Gastrocnemius medialis (tissue), 4 donors: ENCODE results near the gene AK1.

ENCODE experiments used
- POLR2A ChIP-seq, 2 donors: fragments of 450-650 bp; IDR thresholded peaks; one replicate each; pipeline ENCODE4 v1.6.1; 2017; ENCODE audit warnings: antibody characterized with exemption in 2 of 2, mild to moderate bottlenecking in 2 of 2, moderate library complexity in 2 of 2
- TF ChIP-seq, protein P1 (sequence below), 5 experiments: fragments of 450-650 bp in 3 of 5; fragments of 200-600 bp in 2 of 5; sonication (generic) in 2 of 5; IDR thresholded peaks in 4 of 5; conservative IDR thresholded peaks in 1 of 5; 1 replicate in 4 of 5; 2 replicates in 1 of 5; pipeline ENCODE4 v1.5.1; 2016 to 2019; ENCODE audit warnings: antibody characterized with exemption in 5 of 5, mild to moderate bottlenecking in 3 of 5, moderate library complexity in 3 of 5

DNA sequence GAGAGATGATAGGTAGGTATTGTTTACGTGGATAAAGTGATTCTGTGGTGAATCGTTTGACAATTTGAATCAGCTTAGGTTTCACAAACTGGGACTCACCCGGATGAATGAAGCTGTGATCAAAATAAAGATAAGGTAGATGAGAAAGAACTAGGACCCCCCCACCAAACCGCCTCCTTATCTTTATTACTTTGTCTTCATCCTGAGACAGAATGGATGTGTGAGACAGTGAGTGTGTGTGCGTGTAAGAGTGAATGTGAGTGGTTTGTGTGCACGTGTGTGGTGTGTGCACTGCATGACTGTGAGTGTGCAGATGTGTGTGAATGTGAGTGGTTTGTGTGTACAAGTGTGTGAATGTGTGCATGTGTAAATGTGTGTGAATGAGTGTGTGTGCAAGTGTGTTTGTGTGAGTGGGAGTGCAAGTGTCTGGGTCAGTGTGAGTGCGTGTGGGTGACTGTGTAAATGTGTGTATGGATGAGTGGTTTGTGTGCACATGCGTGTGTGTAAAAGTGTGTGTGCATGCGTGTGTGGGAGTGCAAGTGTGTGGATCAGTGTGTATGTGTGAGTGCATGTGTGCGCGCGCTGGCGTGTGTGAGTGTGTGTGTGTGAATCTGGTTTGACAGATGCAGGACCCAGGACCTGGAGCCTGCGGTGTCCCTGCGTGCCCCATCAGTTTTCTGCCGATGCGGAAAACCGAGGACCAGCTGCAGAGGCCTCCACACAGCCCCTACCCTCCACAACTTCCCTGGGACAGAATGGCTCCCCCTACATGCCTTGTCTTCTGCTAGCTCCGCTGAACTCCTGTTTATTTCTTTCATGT is 11.6 kb downstream of the AK1 start:
- TF ChIP-seq, protein P1, sequence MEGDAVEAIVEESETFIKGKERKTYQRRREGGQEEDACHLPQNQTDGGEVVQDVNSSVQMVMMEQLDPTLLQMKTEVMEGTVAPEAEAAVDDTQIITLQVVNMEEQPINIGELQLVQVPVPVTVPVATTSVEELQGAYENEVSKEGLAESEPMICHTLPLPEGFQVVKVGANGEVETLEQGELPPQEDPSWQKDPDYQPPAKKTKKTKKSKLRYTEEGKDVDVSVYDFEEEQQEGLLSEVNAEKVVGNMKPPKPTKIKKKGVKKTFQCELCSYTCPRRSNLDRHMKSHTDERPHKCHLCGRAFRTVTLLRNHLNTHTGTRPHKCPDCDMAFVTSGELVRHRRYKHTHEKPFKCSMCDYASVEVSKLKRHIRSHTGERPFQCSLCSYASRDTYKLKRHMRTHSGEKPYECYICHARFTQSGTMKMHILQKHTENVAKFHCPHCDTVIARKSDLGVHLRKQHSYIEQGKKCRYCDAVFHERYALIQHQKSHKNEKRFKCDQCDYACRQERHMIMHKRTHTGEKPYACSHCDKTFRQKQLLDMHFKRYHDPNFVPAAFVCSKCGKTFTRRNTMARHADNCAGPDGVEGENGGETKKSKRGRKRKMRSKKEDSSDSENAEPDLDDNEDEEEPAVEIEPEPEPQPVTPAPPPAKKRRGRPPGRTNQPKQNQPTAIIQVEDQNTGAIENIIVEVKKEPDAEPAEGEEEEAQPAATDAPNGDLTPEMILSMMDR (IDR thresholded peaks at IDR 0.05 in 4 of 5, conservative IDR thresholded peaks at IDR 0.05 in 1 of 5), result no peak
- TF ChIP-seq POLR2A (IDR thresholded peaks at IDR 0.05), result no peak
